ENCODE results near the gene TXNDC11. TPM values are rescaled to one million over a fixed set of nuclear protein-coding genes. Genes with fewer than 3 reads are reported as not detected.

The TXNDC11 gene
- polyA plus RNA-seq, 1 donor (not counting 4 experiments of a cell fraction or from before 2014, with no cell fraction given), result 35.9 TPM

DNA sequence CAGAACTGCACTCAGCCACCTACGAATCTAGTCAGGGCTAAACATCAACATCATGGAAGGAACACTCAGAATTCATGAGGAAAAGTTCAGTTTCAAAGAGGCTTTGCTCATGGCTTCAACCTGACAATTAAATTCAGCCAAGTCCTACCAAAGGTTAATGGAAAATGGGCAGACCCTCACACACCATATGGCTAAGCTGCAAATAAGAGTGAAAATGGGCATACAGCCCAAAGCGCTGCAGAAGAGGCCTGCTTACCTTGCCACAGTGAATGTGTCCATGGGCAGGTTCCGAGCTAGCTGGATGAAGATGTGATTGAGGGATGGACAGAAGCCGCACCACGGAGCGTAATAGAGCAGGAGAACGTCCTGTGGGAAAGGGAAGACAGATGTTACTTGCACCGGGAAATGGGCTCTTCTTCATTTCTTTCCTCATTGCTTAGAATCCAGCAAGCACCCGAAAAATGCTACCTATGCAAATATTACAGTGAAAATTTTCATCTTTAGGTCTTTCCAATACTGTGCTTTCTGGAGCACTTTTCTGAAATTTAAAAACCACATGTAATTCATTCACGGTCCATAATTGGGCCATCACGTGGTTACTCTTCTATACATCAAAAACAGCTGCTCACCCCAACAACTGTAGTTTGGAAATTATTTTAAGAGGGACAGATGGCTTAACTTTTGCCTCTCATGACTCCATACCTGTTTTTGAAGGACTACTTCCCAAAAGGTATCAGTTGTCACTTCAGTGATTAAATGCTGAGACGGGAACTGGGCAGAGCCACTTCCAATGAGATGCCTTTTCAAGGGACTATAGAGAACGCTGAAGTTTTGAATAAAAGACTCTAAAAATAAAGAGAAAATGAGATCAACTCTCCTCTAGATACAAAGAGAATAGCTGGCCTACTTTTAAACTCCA, 54.8 kb downstream of the TXNDC11 start:
- Histone ChIP-seq H2AFZ (ENCODE audit: control insufficient read depth, low read length) (no peak overlapping the region), H3K4me3 (ENCODE audit: control insufficient read depth in 2 of 3, extremely low read depth in 1 of 3, insufficient read depth in 2 of 3, low read depth in 1 of 3, low read length in 3 of 3) (no peak overlapping the region), H3K79me2 (ENCODE audit: control insufficient read depth, insufficient read depth, low read length) (no peaks in the 10 kb centered on the region), H3K27me3 (ENCODE audit: control insufficient read depth, extremely low read depth, insufficient read depth, low read length) (no peaks in the 10 kb centered on the region), H4K20me1 (ENCODE audit: control insufficient read depth, extremely low read depth, insufficient read depth, low read length) (peaks cover 6% of the 10 kb centered on the region), H3K27ac (ENCODE audit: control insufficient read depth, insufficient read depth, low read length) (no peak overlapping the region), H3K36me3 (ENCODE audit: control insufficient read depth in 2 of 2, extremely low read depth in 1 of 2, insufficient read depth in 2 of 2, low read length in 2 of 2) (peaks cover 35 to 50% of the 10 kb centered on the region in 2 experiments), H3K9me3 (ENCODE audit: control insufficient read depth, low read depth, low read length) (no peaks in the 10 kb centered on the region), H3K9ac (ENCODE audit: control insufficient read depth, extremely low read depth, insufficient read depth, low read length) (no peak overlapping the region), H3K4me2 (ENCODE audit: control insufficient read depth, extremely low read depth, insufficient read depth, low read depth, low read length) (no peak overlapping the region), H3K9me1 (ENCODE audit: control insufficient read depth, extremely low read depth, insufficient read depth, low read length) (no peaks in the 10 kb centered on the region), H3K4me1 (ENCODE audit: control insufficient read depth, extremely low read depth, insufficient read depth, low read length) (peaks cover 7% of the 10 kb centered on the region)
- DNase-seq (ENCODE audit: low read depth, low spot score), result no peak
- dilution Hi-C loops (cut with MboI; ENCODE audit: extremely low pct_ligation_motif_present, low sequenced_read_pairs), result no loop called here
- no peak for TF ChIP-seq EZH2 (IDR thresholded peaks at IDR 0.05; ENCODE audit: low read length)
- TF ChIP-seq, protein P1, sequence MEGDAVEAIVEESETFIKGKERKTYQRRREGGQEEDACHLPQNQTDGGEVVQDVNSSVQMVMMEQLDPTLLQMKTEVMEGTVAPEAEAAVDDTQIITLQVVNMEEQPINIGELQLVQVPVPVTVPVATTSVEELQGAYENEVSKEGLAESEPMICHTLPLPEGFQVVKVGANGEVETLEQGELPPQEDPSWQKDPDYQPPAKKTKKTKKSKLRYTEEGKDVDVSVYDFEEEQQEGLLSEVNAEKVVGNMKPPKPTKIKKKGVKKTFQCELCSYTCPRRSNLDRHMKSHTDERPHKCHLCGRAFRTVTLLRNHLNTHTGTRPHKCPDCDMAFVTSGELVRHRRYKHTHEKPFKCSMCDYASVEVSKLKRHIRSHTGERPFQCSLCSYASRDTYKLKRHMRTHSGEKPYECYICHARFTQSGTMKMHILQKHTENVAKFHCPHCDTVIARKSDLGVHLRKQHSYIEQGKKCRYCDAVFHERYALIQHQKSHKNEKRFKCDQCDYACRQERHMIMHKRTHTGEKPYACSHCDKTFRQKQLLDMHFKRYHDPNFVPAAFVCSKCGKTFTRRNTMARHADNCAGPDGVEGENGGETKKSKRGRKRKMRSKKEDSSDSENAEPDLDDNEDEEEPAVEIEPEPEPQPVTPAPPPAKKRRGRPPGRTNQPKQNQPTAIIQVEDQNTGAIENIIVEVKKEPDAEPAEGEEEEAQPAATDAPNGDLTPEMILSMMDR (optimal IDR thresholded peaks at IDR 0.05 in 1 of 3, IDR thresholded peaks at IDR 0.05 in 1 of 3, conservative IDR thresholded peaks at IDR 0.05 in 1 of 3; ENCODE audit: extremely low read depth in 1 of 3, insufficient read depth in 2 of 3, low read length in 3 of 3), result no peak
- no peak for FAIRE-seq

DNA sequence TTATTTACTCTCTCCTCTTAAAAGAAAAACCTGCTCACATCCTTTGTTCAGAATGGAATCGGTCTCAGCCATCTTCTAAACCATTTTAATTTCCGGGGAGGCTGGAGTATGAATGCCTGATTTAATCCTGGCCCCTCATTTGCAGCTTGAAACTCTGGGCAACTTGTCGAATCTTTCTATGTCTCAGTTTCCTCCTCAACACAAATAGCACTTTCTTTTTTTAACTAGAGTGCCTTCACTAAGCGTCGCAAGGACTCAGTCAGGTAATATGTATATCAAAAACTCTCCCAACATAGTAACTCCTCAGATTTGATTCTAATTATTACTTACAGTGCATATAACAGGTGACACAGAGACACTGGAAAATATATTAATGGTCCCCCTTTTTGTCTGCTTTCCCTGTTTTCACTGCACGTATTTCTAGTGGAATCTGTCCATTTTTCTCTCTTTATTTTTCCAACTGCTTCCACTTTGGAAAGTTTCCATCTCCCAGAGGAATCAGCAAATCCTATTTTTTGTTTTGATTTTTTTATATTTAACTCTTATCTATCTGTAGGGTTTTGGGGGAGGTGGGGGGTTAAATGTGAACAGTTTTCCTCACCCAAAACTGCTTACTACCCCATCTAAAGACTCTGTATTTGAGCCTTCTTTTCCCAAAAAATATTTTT, 55.8 kb downstream of the TXNDC11 start:
- Histone ChIP-seq H3K27me3 (ENCODE audit: control insufficient read depth, extremely low read depth, insufficient read depth, low read length) (no peaks in the 10 kb centered on the region), H2AFZ (ENCODE audit: control insufficient read depth, low read length) (no peak overlapping the region), H3K36me3 (ENCODE audit: control insufficient read depth in 2 of 2, extremely low read depth in 1 of 2, insufficient read depth in 2 of 2, low read length in 2 of 2) (peaks cover 31 to 52% of the 10 kb centered on the region in 2 experiments), H4K20me1 (ENCODE audit: control insufficient read depth, extremely low read depth, insufficient read depth, low read length) (peaks cover 10% of the 10 kb centered on the region), H3K79me2 (ENCODE audit: control insufficient read depth, insufficient read depth, low read length) (peaks cover 1% of the 10 kb centered on the region), H3K4me2 (ENCODE audit: control insufficient read depth, extremely low read depth, insufficient read depth, low read depth, low read length) (no peak overlapping the region), H3K27ac (ENCODE audit: control insufficient read depth, insufficient read depth, low read length) (no peak overlapping the region), H3K9me1 (ENCODE audit: control insufficient read depth, extremely low read depth, insufficient read depth, low read length) (no peaks in the 10 kb centered on the region), H3K9me3 (ENCODE audit: control insufficient read depth, low read depth, low read length) (no peaks in the 10 kb centered on the region), H3K9ac (ENCODE audit: control insufficient read depth, extremely low read depth, insufficient read depth, low read length) (no peak overlapping the region), H3K4me3 (ENCODE audit: control insufficient read depth in 2 of 3, extremely low read depth in 1 of 3, insufficient read depth in 2 of 3, low read depth in 1 of 3, low read length in 3 of 3) (no peak overlapping the region), H3K4me1 (ENCODE audit: control insufficient read depth, extremely low read depth, insufficient read depth, low read length) (peaks cover 16% of the 10 kb centered on the region)
- DNase-seq (ENCODE audit: low read depth, low spot score), result no peak
- no peak for FAIRE-seq
- dilution Hi-C loops (cut with MboI; ENCODE audit: extremely low pct_ligation_motif_present, low sequenced_read_pairs), result no loop called here
- TF ChIP-seq EZH2 (IDR thresholded peaks at IDR 0.05; ENCODE audit: low read length), result no peak
- TF ChIP-seq, protein P1 (optimal IDR thresholded peaks at IDR 0.05 in 1 of 3, IDR thresholded peaks at IDR 0.05 in 1 of 3, conservative IDR thresholded peaks at IDR 0.05 in 1 of 3; ENCODE audit: extremely low read depth in 1 of 3, insufficient read depth in 2 of 3, low read length in 3 of 3), result no peak
